Epithelial cell of proximal tubule (primary cell): Measurements from ENCODE around the gene ZFYVE1. TPM values are rescaled to one million over a fixed set of nuclear protein-coding genes. Genes with fewer than 3 reads are reported as not detected.
"Not testable (repeated sequence)": the region's sequence is repeated elsewhere in the genome, so short reads cannot be mapped to it uniquely, and the experiment has no call there.

Experiments used
- DNase-seq: peaks from one replicate; pipeline ENCODE4 v3.0.0-alpha.2; 2011; ENCODE audit warnings: low read depth
- H3K4me3 ChIP-seq: 2 replicates; pipeline ENCODE4 v1.5.1; 2011; ENCODE audit warnings: low read depth, mild to moderate bottlenecking, low read length
- CTCF ChIP-seq: conservative IDR thresholded peaks from 2 replicates; pipeline ENCODE4 v1.5.1; 2012; ENCODE audit warnings: low read depth, mild to moderate bottlenecking, low read length
- total RNA-seq: library from RNA; depleted of rRNA; stranded (reverse); fragments of >200 nt; gene quantifications from 2 replicates; pipeline ENCODE4 v1.2.3, GENCODE V29; 2015

ZFYVE1 gene
- total RNA-seq, 1 donor from 2014 or later: 10.1 TPM

DNA sequence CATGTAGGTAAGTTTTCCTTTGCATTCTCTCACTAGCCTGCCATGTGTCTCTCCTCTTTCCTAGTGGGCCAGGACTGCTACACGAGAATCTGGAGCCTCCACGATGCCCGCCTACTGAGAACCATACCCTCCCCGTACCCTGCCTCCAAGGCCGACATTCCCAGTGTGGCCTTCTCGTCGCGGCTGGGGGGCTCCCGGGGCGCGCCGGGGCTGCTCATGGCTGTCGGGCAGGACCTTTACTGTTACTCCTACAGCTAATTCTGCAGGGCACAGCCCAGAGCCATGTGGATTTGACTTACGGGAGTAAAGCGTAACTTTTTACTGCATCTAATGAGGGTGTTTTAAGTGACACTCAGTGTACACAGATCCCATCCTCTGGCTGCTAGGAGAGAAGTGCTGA is 68.4 kb downstream of the ZFYVE1 start:
- no peak for TF ChIP-seq CTCF
- H3K4me3 ChIP-seq: no peak overlapping the region
- DNase-seq: no peak

DNA sequence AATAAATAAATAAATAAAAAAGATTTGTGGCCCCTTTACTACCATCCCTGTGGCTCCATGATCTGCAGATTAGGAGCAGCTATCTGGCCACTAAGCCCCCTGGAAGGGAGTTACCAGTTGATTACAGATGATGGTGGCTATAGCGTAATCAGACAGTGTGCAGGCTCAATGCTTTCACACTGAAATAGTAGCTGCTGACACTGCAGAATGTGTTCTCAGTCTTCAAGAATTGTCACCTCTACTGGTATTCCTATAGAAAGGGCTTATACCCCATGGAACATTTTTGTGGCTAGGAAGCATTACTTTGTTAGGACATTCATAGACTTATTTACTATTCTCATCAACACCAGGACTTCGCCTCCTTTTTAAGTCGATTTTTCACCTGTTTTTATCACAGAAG is 69.7 kb downstream of the ZFYVE1 start:
- H3K4me3 ChIP-seq: no peak overlapping the region
- TF ChIP-seq CTCF: no peak
- DNase-seq: no peak

DNA sequence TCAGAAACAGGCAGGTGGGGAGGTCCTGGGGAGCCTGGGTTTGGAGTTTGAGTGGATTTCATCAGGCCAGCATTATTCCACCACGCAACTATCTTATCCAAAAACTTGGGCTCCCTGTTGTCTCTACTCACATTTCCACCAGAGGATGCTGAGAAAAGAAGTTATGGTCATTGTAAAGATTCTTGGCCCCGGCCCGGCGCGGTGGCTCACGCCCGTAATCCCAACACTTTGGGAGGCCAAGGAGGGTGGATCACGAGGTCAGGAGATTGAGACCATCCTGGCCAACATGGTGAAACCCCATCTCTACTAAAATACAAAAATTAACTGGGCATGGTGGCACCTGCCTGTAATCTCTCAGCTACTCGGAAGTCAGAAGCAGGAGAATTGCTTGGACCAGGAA is 70.2 kb downstream of the ZFYVE1 start:
- DNase-seq, H3K4me3 ChIP-seq: not testable (repeated sequence)

GRCh38 chr14:72952171-72952570 is 74.7 kb downstream of the ZFYVE1 start:
- no peak for TF ChIP-seq CTCF
- no peak overlapping the region for H3K4me3 ChIP-seq
- no peak for DNase-seq

GRCh38 chr14:72948481-72949138 is 78.3 kb downstream of the ZFYVE1 start:
- DNase-seq: no peak
- H3K4me3 ChIP-seq: no peak overlapping the region
- TF ChIP-seq CTCF: peak; percentile 93

- no peak overlapping the region for H3K4me3 ChIP-seq
- DNase-seq: no peak
- no peak for TF ChIP-seq CTCF
Measured at GRCh38 chr14:72947366-72948160, 79.3 kb downstream of the ZFYVE1 start.

DNA sequence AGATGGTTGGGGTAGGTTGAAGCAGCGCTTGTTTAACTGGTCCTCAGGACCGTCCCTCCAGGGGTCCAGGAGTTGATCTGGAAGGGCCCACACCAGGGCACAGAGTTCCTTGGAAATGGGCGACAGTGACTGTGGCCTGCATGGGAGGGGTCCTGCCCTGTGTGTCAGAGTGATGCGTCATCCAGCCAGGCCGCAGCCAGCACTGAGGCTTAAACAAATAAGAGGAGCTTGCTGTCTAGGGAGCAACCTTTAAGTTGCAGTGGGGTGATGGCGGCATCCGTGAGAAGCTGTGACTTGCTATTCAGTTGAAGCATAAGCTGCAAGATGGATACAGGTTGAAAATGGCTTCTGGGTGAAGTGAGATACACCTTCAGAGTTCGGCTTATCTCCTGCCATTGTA is 80.4 kb downstream of the ZFYVE1 start:
- no peak overlapping the region for H3K4me3 ChIP-seq
- no peak for TF ChIP-seq CTCF
- DNase-seq: no peak
